HG02885 (cell line): Measurements from ENCODE around the gene ATP1B3.
"Not testable (repeated sequence)": the region's sequence is repeated elsewhere in the genome, so short reads cannot be mapped to it uniquely, and the experiment has no call there.

Experiments used
- ATAC-seq: cut with Tn5 transposase; IDR thresholded peaks from one replicate; pipeline ENCODE4 v1.9.1; 2021; ENCODE audit warnings: mild to moderate bottlenecking; ENCODE audit not compliant: unreplicated experiment, poor library complexity

ATP1B3 gene

GRCh38 chr3:141939759-141940158, 63.3 kb downstream of the ATP1B3 start:
- no peak for ATAC-seq

GRCh38 chr3:141940194-141940776, 63.8 kb downstream of the ATP1B3 start:
- ATAC-seq: no peak

GRCh38 chr3:141941093-141941492, 64.7 kb downstream of the ATP1B3 start:
- no peak for ATAC-seq

DNA sequence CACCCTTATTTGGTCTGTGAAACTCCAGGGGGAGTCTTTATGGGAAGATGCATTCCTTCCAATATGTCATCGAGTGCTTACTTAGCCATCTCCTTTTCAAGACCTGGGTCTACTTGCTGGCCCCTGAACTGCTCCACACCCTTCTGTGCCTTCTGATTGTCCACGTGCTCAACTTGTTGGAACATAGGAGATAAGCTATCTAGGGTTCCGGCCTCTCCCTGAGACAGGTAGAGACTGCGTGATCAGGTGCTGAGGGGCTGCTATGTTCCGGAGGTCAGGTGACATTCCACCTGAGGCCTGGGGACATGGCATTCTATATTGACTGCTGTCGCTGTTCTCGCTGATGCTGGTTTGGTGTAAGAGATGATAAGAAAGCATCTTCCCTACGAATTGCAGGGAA, 65.6 kb downstream of the ATP1B3 start:
- ATAC-seq: no peak

DNA sequence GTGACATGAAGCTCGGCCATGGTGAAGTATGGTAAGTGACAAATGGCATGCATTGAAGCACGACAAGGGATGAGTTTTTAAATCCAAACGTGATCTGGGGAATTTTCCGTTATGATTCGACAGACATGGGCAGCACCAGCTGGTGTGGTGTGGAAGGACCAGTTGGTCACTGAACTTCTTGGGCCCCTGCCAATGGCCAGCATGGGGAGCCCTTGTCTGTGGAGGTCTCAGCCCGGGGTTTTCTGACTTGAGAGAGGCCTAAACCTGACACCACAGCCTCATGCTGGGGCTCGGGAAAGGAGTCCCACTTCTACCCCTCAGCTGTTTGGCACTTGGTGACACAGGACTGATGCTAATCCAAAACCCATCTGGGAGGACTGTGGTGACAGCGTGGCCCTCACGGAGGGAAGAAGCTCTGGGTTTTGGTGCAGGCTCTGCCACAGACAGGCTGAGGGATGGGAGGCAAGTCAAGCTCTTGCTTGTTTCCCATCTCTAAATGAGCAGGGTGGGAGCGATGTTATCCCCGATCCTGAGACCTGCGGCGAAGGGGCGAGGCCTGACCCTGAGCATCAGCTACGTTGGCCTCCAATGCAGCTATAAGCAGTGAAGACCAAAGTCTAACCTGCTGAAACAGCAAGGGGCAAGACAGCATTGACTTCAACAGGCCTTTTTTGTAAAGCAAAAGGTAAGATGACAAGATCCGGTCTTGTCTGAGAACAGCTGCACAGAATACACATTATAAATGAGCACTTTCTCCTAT, 69.5 kb downstream of the ATP1B3 start:
- ATAC-seq: no peak

GRCh38 chr3:141949399-141949798, 73.0 kb downstream of the ATP1B3 start:
- ATAC-seq: no peak

DNA sequence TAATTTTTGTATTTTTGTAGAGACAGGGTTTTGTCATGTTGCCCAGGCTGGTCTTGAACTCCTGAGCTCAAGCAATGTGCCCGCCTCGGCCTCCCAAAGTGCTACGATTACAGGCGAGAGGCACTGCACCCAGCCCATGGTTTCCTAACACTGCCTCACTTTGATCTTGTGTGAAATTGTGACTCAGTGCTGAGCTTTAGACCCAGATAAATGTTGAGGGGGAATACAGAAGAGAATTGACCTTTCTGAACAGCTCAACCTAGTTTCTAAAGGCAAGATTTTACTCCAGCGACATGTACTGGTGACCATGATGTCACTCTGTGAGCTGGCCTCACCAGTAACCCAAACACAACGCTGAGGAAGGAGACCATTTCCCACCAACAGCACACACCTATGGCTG, 73.5 kb downstream of the ATP1B3 start:
- no peak for ATAC-seq

DNA sequence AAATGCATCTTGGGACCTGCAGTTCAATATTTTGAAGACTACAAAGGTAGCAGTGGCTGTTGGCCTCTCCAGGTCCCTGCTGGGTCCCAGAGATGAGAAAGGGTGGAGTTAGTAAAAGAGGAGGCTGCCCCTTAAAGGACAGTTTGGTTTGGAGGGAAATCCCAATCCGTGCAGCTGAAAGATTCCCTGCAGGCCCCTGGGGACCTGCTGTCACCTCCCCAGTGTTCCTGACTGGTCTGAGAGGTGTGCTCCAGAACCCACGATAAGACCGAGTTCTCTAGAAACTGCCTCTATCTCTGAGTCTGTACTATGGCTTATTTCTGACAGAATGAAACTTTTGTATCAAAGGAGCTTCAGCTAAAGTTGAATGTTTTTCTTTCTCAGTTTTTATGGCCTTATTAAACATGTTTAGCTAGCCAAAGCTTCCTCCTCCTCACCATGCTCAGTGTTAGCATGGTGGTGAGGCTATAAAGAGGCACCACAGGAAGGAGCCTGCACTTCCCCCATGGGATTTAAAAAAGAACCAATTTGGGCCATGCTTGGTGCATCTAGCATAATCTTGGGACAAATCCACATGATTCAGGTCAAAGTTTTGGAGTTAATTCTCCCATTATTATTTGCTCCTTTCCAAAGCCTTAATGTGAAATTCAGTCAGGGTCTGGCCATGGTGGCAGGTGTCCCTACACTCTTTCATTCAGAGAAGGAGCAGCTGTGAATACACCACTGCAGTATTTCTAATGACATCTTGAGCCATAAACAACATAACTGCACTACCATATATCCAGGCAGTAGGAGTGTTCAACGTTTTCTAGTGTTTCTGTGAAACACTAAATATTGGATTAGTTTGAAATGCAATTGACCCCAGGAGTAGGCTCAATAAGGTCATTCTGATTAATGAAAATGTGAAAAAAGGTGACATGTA, 74.4 kb downstream of the ATP1B3 start:
- no peak for ATAC-seq

GRCh38 chr3:141952611-141953010, 76.2 kb downstream of the ATP1B3 start:
- ATAC-seq: no peak

- ATAC-seq: no peak
These were observed 78.7 kb downstream of the ATP1B3 start for GRCh38 chr3:141955175-141955574.

DNA sequence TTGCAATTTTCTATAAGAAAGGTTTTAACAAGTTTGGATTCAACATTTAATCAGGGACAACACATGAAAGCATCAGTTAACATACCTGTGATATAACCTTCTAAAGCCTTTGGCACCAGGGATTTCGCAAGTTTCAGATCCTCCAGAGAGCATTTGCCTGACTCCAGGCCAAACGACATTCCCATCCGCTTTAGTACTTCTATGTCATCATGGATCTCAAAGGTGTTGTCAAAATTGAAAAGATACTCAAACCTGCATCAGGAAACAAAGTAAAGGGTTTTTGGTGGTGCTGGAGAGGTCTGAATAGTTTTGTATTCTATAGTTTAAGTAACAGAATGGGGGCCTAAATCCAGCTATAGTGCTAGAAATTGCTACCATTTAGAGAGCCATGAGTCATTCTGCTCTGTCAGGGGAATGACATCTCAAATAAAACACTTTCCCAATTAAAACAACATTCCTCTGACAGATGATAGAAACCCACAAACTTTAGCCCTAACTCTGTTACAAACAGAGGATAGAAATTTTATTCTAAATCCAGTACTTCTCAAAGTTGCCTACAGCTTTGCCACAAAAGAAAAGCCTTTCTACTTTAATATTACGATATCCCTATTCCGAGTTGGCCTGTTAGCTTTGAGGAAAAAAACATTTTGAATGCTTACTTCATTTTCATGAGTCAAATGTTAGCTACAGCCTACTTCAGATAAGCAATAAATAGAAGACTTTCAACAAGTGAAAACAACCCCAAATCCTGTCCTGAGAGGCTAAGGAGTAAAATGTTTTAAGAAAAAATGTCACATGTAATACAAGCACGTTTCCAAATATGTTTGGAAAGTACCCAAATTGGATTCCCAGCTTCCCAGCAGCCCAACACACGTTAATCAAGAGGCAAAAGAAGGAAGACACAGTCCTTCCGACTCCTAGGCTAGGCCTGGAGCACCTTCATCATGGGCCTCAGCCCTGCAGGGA, 83.4 kb downstream of the ATP1B3 start:
- ATAC-seq: no peak

DNA sequence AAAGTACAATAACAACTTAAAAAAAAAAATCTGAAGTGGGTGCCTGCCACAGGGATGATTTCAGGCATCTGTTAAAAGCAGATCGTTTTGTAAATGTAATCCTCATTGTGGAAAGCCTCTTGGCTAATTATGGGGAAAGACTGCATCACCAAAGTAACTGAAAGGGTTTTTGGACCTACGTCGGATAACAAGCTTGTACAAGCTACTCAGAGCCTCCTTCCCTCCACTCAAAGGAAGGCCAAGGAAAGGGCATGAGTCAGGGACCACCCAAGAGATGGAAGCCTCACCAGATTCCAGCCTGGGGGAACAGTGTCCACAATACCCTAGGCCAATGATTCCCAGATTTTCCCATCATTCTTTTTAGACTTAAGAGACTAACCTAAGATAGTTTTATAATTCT, 84.3 kb downstream of the ATP1B3 start:
- ATAC-seq: no peak

GRCh38 chr3:141963301-141963700, 86.9 kb downstream of the ATP1B3 start:
- no peak for ATAC-seq

GRCh38 chr3:141965471-141965870, 89.0 kb downstream of the ATP1B3 start:
- ATAC-seq: no peak

DNA sequence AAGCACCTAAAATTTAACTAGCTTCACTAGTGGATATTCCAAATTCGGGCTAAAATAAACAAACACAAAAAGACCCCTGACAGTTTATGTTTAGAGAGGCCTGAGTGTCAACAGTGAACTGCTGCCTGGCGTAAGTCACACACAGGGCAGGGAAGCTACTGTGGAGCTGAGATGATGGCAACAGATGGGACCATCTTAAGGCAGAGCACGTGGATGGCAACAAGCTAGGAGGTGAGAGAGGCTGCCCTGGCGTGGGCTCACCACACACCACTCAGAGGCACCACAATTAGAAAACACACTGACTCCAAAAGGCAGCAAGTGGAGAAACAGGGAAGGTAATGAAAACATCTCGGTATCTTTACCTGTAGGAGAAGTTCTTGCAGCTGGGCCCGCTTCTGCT, 93.3 kb downstream of the ATP1B3 start:
- ATAC-seq: no peak

- ATAC-seq: no peak
These were observed 95.1 kb downstream of the ATP1B3 start for GRCh38 chr3:141971571-141971970.

GRCh38 chr3:141972399-141972798, 96.0 kb downstream of the ATP1B3 start:
- no peak for ATAC-seq

DNA sequence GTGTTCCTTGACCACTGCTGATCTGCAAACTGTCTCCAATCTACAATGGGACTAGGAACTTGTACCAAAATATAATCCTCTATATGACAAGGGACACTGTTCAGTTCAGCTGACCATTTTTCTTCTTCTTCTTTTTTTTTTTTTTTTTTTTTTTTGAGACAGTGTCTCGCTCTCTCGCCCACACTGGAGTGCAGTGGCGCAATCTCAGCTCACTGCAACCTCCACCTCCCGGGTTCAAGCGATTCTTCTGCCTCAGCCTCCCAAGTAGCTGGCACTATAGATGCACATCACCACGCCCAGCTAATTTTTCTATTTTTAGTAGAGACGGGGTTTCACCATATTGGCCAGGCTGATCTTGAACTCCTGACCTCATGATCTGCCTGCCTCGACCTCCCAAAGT, 98.3 kb downstream of the ATP1B3 start:
- not testable (repeated sequence) for ATAC-seq
